ENCODE measurements around the gene RAI1.

Gene RAI1

GRCh38 chr17:17847118-17847689 lies 165.9 kb downstream of the RAI1 start:
- DNase-seq (ENCODE audit: low read depth): no peak

- no peak for DNase-seq (ENCODE audit: low read depth)
These were observed 166.5 kb downstream of the RAI1 start for GRCh38 chr17:17847726-17848125.

GRCh38 chr17:17848311-17849082 lies 167.2 kb downstream of the RAI1 start:
- no peak for DNase-seq (ENCODE audit: low read depth)

- no peak for DNase-seq (ENCODE audit: low read depth)
These were observed 168.0 kb downstream of the RAI1 start for GRCh38 chr17:17849147-17849820.

DNA sequence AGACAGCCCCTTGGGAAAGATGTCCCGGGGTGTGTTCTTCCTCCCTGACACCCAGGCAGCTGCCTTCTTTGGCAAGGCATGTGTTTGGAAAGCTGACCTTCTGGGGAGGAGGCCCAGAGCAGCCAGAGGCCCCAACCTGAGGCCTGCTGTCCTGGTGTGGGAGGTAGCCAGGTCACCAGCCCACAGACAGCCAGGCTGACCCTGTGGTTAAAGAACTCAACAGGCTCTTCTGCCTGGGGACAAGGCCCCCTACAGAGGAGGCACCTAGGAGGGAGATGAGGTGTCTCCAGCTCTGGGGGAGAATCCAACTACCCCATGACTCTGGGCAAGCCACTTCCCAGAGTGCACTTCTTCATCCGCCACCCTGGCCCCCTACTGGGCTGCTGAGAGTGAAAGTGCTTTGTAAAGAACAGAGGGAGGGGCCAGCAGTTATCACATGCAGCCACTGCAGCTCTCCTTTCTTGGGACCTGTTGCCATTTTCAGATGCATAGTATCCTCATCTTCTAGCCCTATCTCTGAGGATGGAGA lies 168.7 kb downstream of the RAI1 start:
- DNase-seq (ENCODE audit: low read depth): no peak

- no peak for DNase-seq (ENCODE audit: low read depth)
These were observed 170.1 kb downstream of the RAI1 start for GRCh38 chr17:17851103-17852002.

GRCh38 chr17:17852930-17853329 lies 171.7 kb downstream of the RAI1 start:
- no peak for DNase-seq (ENCODE audit: low read depth)

DNA sequence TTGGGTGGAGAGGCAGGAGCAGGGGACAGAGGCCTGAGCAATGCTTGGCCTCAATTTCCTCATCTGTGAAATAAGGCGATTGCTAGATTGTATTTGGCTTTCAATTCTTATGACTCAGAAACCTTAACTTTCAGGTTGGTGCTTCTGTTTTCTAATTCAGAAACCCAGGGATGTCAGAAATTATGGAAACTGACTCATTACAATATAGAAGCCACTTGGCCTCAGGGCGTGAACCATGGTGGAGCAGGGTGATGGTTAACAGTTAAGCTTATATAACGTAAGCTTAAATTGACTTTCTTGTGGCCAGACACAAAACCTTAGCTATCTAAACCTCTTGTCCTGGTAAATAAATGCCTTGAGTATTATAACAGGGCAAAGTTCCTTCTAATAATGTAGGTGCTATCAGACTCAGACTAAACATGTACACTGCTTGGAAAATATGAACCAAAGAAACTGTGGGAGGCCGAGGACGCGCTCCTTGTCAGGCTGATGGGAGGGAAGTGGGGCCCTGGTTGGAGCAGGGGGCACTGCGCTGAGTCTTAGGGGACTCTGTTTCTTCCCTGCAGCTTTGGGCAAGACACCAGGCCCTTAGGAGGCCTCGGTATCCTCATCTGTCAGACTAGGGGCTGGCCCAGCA lies 172.7 kb downstream of the RAI1 start:
- DNase-seq (ENCODE audit: low read depth): no peak

- no peak for DNase-seq (ENCODE audit: low read depth)
These were observed 174.7 kb downstream of the RAI1 start for GRCh38 chr17:17855976-17856375.

DNA sequence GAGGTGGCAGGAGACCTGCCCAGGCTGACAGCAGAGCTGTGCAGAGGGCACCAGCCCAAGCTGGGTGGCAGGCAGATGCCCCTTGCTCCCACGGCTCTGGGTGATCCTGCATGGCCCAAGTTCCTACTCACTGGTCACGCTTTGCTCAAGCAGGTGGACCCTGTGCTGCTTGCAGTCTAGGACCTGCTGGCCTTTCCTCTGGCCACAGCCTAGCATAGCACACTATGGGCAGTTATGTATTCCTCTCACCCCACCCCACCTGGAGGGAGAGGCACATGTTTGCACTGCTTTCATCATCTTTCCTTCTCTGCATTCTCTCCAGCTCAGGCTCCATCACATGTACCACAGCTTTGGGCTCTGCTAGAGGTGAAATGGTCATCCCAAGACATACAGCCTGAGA lies 175.1 kb downstream of the RAI1 start:
- DNase-seq (ENCODE audit: low read depth): no peak

DNA sequence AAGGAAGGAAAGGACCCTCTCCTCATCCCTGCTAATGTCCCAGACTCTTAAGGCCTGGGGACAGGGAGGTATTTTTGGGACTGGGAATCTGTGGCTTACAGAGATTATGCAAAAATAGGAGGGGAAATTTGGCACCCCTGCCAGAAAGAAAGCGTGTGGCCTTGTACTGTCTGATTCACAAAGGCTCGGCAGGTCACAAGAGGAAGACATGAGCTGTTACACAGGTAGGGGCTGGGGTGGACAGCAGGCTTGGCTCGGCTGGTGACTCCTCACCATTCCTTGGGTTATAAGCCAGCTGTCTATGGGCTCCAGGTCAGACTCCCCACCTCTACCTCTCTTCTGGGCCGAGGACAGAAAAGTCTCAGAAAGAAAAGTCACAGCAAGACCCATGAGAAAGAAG lies 176.2 kb downstream of the RAI1 start:
- DNase-seq (ENCODE audit: low read depth): no peak

- no peak for DNase-seq (ENCODE audit: low read depth)
These were observed 178.9 kb downstream of the RAI1 start for GRCh38 chr17:17859909-17860765.

DNA sequence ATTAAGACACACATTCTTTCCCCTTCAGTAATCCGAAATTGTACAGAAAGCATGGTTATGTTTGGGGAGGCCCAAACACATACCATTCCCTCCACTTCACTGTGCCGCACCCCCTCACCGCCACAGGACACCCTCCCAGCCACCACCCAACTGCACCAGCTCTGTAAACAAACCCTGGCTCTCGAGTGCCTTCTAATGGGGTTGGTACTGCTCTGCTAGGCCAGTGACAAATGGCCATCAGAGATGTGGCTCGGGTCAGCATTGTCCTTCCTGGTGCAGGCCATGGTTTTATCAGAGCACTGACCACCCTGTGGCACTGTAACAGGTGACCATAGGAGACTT lies 179.5 kb downstream of the RAI1 start:
- no peak for DNase-seq (ENCODE audit: low read depth)

Measured in non-pigmented ciliary epithelial cell (primary cell).